ENCODE data around the gene LECT2. TPM values are rescaled to one million over a fixed set of nuclear protein-coding genes. Genes with fewer than 3 reads are reported as not detected.

Gene LECT2
- total RNA-seq, 1 experiment from 2014 or later = not detected

DNA sequence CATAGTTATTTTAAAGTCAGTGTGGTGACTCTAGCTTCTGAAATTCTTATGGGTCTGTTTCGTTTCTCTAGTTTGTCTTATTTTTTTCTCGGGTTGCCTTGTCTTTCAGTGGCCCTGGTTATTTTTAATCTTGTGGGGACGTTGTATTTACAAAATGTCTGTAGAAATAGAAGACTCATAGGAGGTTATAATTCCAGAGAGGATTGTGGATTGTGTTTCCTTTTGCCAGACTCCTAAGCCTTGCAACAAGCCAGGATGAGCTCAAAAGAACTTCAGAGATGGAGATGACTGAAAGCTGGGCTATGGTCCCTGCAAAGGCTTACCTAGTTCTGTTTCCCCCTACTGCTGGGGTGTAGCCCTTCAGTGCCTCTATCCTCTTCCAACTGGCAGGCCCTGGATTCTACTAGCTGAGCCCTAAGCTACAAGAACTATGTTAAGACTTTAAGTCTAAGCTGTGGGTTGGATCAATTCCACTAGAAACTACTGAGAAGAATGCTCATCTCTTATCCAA, 32.2 kb upstream of the LECT2 start:
- CTCF ChIA-PET = interaction anchor here (0.6 kb wide), 1 partner anchor 38 kb away, joined by 3 read pairs; no protein-coding TSS in a partner anchor
- H3K4me3 Mint-ChIP-seq (ENCODE audit: low read depth, unreplicated experiment) = no peak overlapping the region
- H3K27me3 Mint-ChIP-seq (ENCODE audit: unreplicated experiment) = no peaks in the 10 kb centered on the region
- no peak overlapping the region for H3K27ac Mint-ChIP-seq (ENCODE audit: unreplicated experiment)
- H3K36me3 Mint-ChIP-seq (ENCODE audit: insufficient read depth, unreplicated experiment) = no peaks in the 10 kb centered on the region
- TF ChIP-seq, protein P1, sequence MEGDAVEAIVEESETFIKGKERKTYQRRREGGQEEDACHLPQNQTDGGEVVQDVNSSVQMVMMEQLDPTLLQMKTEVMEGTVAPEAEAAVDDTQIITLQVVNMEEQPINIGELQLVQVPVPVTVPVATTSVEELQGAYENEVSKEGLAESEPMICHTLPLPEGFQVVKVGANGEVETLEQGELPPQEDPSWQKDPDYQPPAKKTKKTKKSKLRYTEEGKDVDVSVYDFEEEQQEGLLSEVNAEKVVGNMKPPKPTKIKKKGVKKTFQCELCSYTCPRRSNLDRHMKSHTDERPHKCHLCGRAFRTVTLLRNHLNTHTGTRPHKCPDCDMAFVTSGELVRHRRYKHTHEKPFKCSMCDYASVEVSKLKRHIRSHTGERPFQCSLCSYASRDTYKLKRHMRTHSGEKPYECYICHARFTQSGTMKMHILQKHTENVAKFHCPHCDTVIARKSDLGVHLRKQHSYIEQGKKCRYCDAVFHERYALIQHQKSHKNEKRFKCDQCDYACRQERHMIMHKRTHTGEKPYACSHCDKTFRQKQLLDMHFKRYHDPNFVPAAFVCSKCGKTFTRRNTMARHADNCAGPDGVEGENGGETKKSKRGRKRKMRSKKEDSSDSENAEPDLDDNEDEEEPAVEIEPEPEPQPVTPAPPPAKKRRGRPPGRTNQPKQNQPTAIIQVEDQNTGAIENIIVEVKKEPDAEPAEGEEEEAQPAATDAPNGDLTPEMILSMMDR (IDR thresholded peaks at IDR 0.05; ENCODE audit: unreplicated experiment) = no peak
- no peaks in the 10 kb centered on the region for H3K9me3 Mint-ChIP-seq (ENCODE audit: low read depth, unreplicated experiment)
- no peak for DNase-seq
- no TSS peak for BruUV-seq (replicated peaks)
- no peaks in the 10 kb centered on the region for H3K4me1 Mint-ChIP-seq (ENCODE audit: low read depth, unreplicated experiment)
- intact Hi-C loops (cut with micrococcal nuclease; ENCODE audit: unreplicated experiment) = no loop called here

DNA sequence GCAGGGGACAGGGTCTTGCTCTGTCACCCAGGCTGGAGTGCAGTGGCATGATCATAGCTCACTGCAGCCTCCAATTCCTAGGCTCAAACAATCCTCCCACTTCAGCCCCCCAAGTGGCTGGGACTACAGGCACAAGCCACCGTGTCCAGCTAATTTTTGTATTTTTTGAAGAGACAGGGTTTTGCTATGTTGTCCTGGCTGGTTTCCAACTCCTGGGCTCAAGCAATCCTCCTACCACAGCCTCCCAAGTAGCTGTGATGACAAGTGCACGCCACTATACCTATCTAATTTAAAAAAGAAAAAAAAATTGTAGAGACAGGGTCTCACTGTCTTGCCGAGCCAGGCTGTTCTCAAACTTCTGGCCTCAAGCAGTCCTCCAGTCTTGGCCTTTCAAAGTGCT, 31.6 kb upstream of the LECT2 start:
- BruUV-seq (replicated peaks) = no TSS peak
- no peaks in the 10 kb centered on the region for H3K27me3 Mint-ChIP-seq (ENCODE audit: unreplicated experiment)
- DNase-seq = no peak
- H3K27ac Mint-ChIP-seq (ENCODE audit: unreplicated experiment) = no peak overlapping the region
- CTCF ChIA-PET = interaction anchor here (0.6 kb wide), 1 partner anchor 38 kb away, joined by 3 read pairs; no protein-coding TSS in a partner anchor
- no peak overlapping the region for H3K4me3 Mint-ChIP-seq (ENCODE audit: low read depth, unreplicated experiment)
- no peaks in the 10 kb centered on the region for H3K4me1 Mint-ChIP-seq (ENCODE audit: low read depth, unreplicated experiment)
- TF ChIP-seq, protein P1 (IDR thresholded peaks at IDR 0.05; ENCODE audit: unreplicated experiment) = no peak
- intact Hi-C loops (cut with micrococcal nuclease; ENCODE audit: unreplicated experiment) = no loop called here
- no peaks in the 10 kb centered on the region for H3K36me3 Mint-ChIP-seq (ENCODE audit: insufficient read depth, unreplicated experiment)
- H3K9me3 Mint-ChIP-seq (ENCODE audit: low read depth, unreplicated experiment) = no peaks in the 10 kb centered on the region

DNA sequence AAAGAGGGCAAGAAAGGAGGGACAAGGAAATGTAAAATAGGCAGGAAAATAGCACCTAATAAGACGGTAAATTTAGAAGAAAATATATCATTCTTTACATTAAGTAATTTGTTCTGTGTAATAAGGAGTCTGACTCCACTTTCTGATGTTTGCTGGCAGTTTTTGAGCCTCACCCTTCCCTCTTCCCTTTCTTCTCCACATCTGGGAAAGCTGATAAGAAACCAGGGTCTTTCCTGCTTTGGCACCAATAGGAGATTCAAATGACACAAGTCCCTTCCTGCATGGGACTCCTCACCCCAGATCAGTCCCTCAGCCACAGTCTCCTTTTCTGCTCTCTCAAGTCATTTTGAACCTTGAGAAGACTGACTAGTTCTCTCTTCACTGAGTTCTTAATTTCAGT, 31.2 kb upstream of the LECT2 start:
- H3K36me3 Mint-ChIP-seq (ENCODE audit: insufficient read depth, unreplicated experiment) = no peaks in the 10 kb centered on the region
- H3K9me3 Mint-ChIP-seq (ENCODE audit: low read depth, unreplicated experiment) = no peaks in the 10 kb centered on the region
- H3K27me3 Mint-ChIP-seq (ENCODE audit: unreplicated experiment) = no peaks in the 10 kb centered on the region
- CTCF ChIA-PET = no interaction called here
- no peak for DNase-seq
- BruUV-seq (replicated peaks) = no TSS peak
- no peak overlapping the region for H3K27ac Mint-ChIP-seq (ENCODE audit: unreplicated experiment)
- intact Hi-C loops (cut with micrococcal nuclease; ENCODE audit: unreplicated experiment) = no loop called here
- no peaks in the 10 kb centered on the region for H3K4me1 Mint-ChIP-seq (ENCODE audit: low read depth, unreplicated experiment)
- TF ChIP-seq, protein P1 (IDR thresholded peaks at IDR 0.05; ENCODE audit: unreplicated experiment) = no peak
- no peak overlapping the region for H3K4me3 Mint-ChIP-seq (ENCODE audit: low read depth, unreplicated experiment)

DNA sequence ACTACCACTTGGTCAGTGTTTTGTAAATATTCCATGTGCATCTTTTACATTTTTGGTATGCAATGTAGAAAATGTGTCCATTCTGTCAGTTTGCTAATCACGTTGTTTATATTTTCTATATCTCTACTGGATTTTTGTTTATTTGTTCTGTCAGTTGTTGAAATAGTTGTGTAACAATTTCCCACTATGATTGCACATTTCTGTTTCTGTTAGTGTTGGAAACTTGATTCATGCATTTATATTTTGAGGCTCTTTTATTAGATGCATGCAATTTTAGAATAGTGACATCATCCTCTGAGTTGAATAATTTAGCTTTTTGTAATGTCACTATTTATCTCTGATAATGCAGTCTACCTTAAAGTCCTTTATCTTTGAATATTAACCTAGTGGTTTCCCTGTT, 25.8 kb upstream of the LECT2 start:
- DNase-seq = no peak
- Mint-ChIP-seq H3K27ac (ENCODE audit: unreplicated experiment) (no peak overlapping the region), H3K27me3 (ENCODE audit: unreplicated experiment) (no peaks in the 10 kb centered on the region), H3K4me3 (ENCODE audit: low read depth, unreplicated experiment) (no peak overlapping the region), H3K4me1 (ENCODE audit: low read depth, unreplicated experiment) (no peaks in the 10 kb centered on the region), H3K36me3 (ENCODE audit: insufficient read depth, unreplicated experiment) (no peaks in the 10 kb centered on the region), H3K9me3 (ENCODE audit: low read depth, unreplicated experiment) (no peaks in the 10 kb centered on the region)
- intact Hi-C loops (cut with micrococcal nuclease; ENCODE audit: unreplicated experiment) = no loop called here
- TF ChIP-seq, protein P1 (IDR thresholded peaks at IDR 0.05; ENCODE audit: unreplicated experiment) = no peak
- CTCF ChIA-PET = interaction anchor here (0.6 kb wide), 1 partner anchor 320 kb away, joined by 3 read pairs; no protein-coding TSS in a partner anchor
- no TSS peak for BruUV-seq (replicated peaks)

All from Calu3 (cell line).